SH-SY5Y (cell line): ENCODE measurements around the gene LST1.

Experiments used
- GATA2 ChIP-seq: IDR thresholded peaks from 2 replicates; pipeline ENCODE4 v1.6.1; 2011; ENCODE audit warnings: mild to moderate bottlenecking, low read depth, low read length
- GATA3 ChIP-seq: IDR thresholded peaks from 2 replicates; pipeline ENCODE4 v1.6.1; 2011; ENCODE audit warnings: low read depth, mild to moderate bottlenecking, low read length, moderate library complexity

DNA sequence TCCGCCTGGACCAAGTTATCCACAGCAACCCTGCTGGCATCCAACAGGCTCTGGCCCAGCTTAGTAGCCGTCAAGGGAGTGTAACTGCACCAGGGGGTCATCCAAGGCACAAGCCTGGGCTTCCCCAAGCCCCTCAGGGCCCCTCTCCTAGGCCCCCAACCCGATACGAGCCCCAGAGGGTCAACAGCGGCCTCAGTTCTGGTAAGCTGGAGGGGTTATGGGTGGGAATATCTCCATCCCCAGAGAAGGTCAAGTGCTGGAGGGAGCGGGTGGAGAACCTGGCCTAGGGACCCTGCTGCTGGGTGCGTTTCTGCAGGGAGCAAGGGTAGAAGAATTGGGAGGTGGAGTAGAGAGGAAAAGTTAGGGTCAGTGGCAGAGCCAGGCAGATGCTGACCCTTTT is 47.4 kb downstream of the LST1 start:
- TF ChIP-seq GATA2 (no peak), GATA3 (no peak)
